ENCODE results near the gene CCS.
"Not testable (repeated sequence)": the region's sequence is repeated elsewhere in the genome, so short reads cannot be mapped to it uniquely, and the experiment has no call there.

The CCS gene

DNA sequence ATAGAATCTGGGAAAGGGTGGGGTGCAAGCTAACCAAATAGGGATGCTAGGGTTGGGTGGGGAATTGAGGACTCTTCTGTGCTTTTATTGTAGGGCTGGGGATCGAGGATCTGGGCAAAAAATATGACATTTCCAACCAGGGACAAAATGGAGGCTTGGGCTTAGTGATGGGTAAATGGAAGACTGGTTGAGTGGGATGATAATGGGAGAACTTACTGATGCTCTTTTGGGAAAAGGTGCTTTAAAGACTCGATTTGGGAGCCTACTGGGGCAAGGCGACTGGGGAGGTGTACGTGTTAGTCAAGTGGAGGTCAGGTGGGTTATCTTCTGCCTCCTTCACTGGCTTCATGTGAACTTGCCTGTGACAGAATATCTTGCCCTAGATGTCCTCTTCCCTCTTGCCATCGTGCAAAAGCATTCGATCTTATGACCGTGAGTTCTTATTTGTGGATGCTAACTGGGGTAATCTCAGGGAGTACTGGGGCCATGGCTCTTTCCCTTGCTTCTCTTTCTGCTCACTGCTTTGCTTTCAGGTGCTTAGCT is 35.1 kb downstream of the CCS start:
- no peak for DNase-seq

GRCh38 chr11:66629356-66629755 is 36.4 kb downstream of the CCS start:
- no peak for DNase-seq

- no peak for DNase-seq
Measured at GRCh38 chr11:66631883-66632282, 38.9 kb downstream of the CCS start.

DNA sequence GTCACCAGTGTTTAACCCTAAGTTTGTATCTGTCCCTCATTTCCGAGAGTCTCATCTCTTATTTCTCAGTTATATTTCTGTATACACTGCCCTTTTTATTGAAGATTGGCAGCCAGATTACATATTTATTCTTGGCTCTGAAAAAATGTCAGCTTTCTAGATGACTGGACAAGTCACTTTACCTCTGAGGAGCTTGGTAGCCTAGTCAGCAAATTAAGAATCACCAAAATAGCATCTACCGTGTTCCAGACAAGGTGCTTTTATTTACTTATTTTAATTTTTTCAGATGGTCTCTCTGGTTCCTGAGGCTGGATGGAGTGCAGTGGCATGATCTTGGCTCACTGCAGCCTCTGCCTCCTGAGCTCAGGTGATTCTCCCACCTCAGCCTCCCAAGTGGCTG is 40.0 kb downstream of the CCS start:
- DNase-seq, result no peak

DNA sequence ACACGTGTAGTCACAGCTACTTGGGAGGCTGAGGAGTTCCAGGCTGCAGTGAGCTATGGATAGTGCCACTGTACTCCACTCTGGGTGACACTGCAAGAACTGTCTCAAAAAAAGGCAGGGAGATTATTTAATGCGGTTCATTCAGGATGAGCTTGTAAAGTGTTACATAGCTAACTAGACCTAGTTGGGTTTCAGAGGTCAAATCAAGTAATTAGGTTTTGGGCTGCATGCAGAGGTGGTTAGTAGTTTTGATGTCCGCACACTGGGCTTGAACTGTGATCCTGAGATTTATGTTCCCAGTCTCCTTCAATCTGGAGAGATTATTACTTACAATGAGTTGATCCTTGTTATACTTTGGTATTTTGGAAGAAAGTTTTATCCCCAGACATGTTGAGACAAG is 43.4 kb downstream of the CCS start:
- DNase-seq, result no peak

DNA sequence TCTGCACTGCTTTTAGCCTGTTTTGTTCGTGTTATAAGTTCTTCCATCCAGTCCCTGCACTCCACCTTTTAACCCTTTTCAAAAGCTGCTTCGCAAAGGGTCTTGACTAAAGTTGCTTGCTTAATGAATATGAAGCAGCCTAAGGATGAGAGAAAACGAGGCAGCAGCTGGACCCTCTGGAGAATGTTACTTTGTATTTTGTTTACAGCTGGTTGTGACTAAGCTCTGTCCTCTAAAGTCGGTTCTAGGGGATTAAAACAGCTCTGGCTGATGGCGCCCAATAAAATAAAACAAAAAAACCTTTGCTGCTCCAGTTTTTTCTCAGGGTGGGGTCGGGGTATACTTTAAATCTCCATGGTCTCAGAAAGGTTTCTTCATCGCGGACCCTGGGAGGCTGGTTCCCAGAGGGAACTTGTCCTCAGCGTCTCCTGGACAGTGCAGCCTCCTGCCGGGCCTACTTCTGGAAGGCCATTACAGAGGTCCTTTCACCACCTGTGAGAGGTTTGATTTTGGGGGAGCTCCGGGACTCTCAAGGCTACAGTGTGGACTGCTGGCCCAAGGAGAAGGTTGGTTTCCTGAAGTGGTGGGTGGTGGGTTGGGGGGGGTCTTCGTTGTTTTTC is 44.7 kb downstream of the CCS start:
- DNase-seq, result no peak

GRCh38 chr11:66638177-66639065 is 45.4 kb downstream of the CCS start, which contains the start of gene RBM4:
RBM4 (plus strand) TSS chr11:66638703; CDS start chr11:66639712, 1,009 bp downstream.
- peak; percentile 100 for DNase-seq

GRCh38 chr11:66639066-66639813 is 46.3 kb downstream of the CCS start:
- DNase-seq, result peak; percentile 38

- DNase-seq, result not testable (repeated sequence)
Measured at GRCh38 chr11:66639814-66640340, 46.9 kb downstream of the CCS start.

DNA sequence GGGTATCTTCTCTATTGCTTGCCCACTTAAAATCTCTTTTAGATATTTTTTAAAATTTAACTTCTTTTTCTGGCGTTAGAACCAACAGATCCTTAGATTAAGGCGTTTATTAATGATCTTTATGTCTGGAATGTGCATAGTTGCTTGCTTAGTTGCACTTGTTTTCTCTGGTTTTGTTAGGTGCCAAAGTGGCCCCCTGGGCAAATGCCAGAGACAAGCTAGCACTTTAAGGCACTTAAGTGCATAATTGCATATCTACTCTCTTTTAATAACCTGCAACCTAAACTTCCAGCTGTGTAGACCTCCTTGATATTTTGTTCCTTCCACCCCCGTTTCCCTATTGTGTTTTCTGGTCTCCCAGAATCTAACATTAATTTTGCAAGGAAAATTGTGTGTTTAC is 48.8 kb downstream of the CCS start:
- peak; percentile 27 for DNase-seq

- DNase-seq, result no peak
Measured at GRCh38 chr11:66643745-66644437, 50.9 kb downstream of the CCS start.

- DNase-seq, result no peak
Measured at GRCh38 chr11:66646828-66647227, 53.8 kb downstream of the CCS start.

GRCh38 chr11:66649903-66650302 is 56.9 kb downstream of the CCS start:
- DNase-seq, result no peak

- no peak for DNase-seq
Measured at GRCh38 chr11:66651016-66651415, 58.0 kb downstream of the CCS start.

- DNase-seq, result no peak
Measured at GRCh38 chr11:66652651-66653050, 59.7 kb downstream of the CCS start.

- DNase-seq, result no peak
Measured at GRCh38 chr11:66653123-66653522, 60.1 kb downstream of the CCS start.
